Endothelial cell (in vitro differentiated cells): ENCODE measurements around the gene SLC6A20. TPM values are rescaled to one million over a fixed set of nuclear protein-coding genes. Genes with fewer than 3 reads are reported as not detected.

Experiments
- DNase-seq: peaks from one replicate; pipeline ENCODE4 v3.0.0; 2021; ENCODE audit warnings: low spot score
- H3K27ac Mint-ChIP-seq: one replicate; pipeline ENCODE4 v1.8.0; 2021; ENCODE audit warnings: mixed read lengths, inconsistent platforms; ENCODE audit not compliant: unreplicated experiment
- H3K27me3 Mint-ChIP-seq: one replicate; pipeline ENCODE4 v1.8.0; 2021; ENCODE audit warnings: mild to moderate bottlenecking, moderate library complexity, mixed read lengths, inconsistent platforms; ENCODE audit not compliant: unreplicated experiment
- H3K36me3 Mint-ChIP-seq: one replicate; pipeline ENCODE4 v1.8.0; 2021; ENCODE audit warnings: mild to moderate bottlenecking, low read depth, mixed read lengths, inconsistent platforms; ENCODE audit not compliant: unreplicated experiment
- H3K4me1 Mint-ChIP-seq: one replicate; pipeline ENCODE4 v1.8.0; 2021; ENCODE audit warnings: mild to moderate bottlenecking, mixed read lengths, inconsistent platforms; ENCODE audit not compliant: unreplicated experiment
- H3K4me3 Mint-ChIP-seq: one replicate; pipeline ENCODE4 v1.8.0; 2021; ENCODE audit warnings: mild to moderate bottlenecking, mixed read lengths, inconsistent platforms; ENCODE audit not compliant: unreplicated experiment
- H3K9me3 Mint-ChIP-seq: one replicate; pipeline ENCODE4 v1.8.0; 2021; ENCODE audit warnings: mixed read lengths, inconsistent platforms; ENCODE audit not compliant: unreplicated experiment
- CTCF ChIP-seq: fragments of 200-600 bp; sonication (generic); IDR thresholded peaks from one replicate; pipeline ENCODE4 v1.5.0; 2021; ENCODE audit warnings: antibody characterized with exemption; ENCODE audit not compliant: unreplicated experiment
- total RNA-seq: library from RNA; stranded (reverse); fragmentation: NEBNext Ultra II Directional; extraction: Animal tissue kit (Norgen Biotek cat#: 25700); gene quantifications from one replicate; pipeline ENCODE4 v1.2.1, GENCODE V29; 2021; ENCODE audit not compliant: unreplicated experiment

The SLC6A20 gene
- total RNA-seq, 1 donor from 2014 or later = 0.21 TPM

DNA sequence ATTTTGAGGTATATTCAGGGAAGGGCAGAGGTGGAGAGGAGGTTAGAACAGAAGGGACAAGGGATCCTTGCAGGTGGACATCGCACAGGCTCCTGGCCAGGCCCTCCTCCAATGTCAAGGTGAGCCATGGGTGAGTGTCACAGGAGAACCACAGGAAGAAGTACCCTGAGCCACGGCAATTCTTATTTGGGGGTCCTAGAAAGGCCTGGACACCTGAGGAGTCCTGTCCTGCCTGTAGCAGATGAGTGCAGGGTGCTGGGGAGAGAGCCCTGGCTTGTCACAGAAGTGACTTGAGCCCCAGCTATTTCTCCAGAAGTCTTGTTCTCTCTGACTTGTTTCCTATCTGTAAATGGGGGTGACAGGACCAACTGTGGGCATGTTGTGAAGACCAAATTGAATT lies 4.3 kb downstream of the SLC6A20 start:
- Mint-ChIP-seq H3K4me3 (peak overlapping the region; percentile 63), H3K4me1 (peaks cover 19% of the 10 kb centered on the region), H3K27ac (no peak overlapping the region), H3K9me3 (no peaks in the 10 kb centered on the region), H3K27me3 (peaks cover 8% of the 10 kb centered on the region), H3K36me3 (peaks cover 6% of the 10 kb centered on the region)
- TF ChIP-seq CTCF = no peak
- no peak for DNase-seq

GRCh38 chr3:45790596-45790995 lies 5.7 kb downstream of the SLC6A20 start:
- Mint-ChIP-seq H3K36me3 (peaks cover 6% of the 10 kb centered on the region), H3K4me3 (no peak overlapping the region), H3K4me1 (peaks cover 19% of the 10 kb centered on the region), H3K9me3 (no peaks in the 10 kb centered on the region), H3K27ac (no peak overlapping the region), H3K27me3 (peaks cover 5% of the 10 kb centered on the region)
- no peak for DNase-seq
- no peak for TF ChIP-seq CTCF

GRCh38 chr3:45789235-45789812 lies 7.0 kb downstream of the SLC6A20 start:
- no peak for TF ChIP-seq CTCF
- no peak for DNase-seq
- no peak overlapping the region for H3K4me3 Mint-ChIP-seq
- H3K27me3 Mint-ChIP-seq = peaks cover 1% of the 10 kb centered on the region
- no peaks in the 10 kb centered on the region for H3K9me3 Mint-ChIP-seq
- H3K27ac Mint-ChIP-seq = no peak overlapping the region
- H3K4me1 Mint-ChIP-seq = peaks cover 15% of the 10 kb centered on the region
- peaks cover 10% of the 10 kb centered on the region for H3K36me3 Mint-ChIP-seq

- TF ChIP-seq CTCF = no peak
- no peak for DNase-seq
- Mint-ChIP-seq H3K4me1 (peaks cover 15% of the 10 kb centered on the region), H3K27ac (no peak overlapping the region), H3K9me3 (no peaks in the 10 kb centered on the region), H3K4me3 (no peak overlapping the region), H3K36me3 (peaks cover 10% of the 10 kb centered on the region), H3K27me3 (peaks cover 1% of the 10 kb centered on the region)
Observed at GRCh38 chr3:45787551-45787950, 8.8 kb downstream of the SLC6A20 start.

- Mint-ChIP-seq H3K4me1 (peaks cover 15% of the 10 kb centered on the region), H3K27ac (no peak overlapping the region), H3K27me3 (peaks cover 1% of the 10 kb centered on the region), H3K36me3 (peaks cover 10% of the 10 kb centered on the region), H3K9me3 (no peaks in the 10 kb centered on the region), H3K4me3 (no peak overlapping the region)
- DNase-seq = no peak
- TF ChIP-seq CTCF = no peak
Observed at GRCh38 chr3:45786801-45787495, 9.4 kb downstream of the SLC6A20 start.
